SK-N-MC (cell line): ENCODE data around the gene DUSP2.

ENCODE experiments used
- DNase-seq: peaks from one replicate; pipeline ENCODE4 v3.0.0-alpha.2; 2011; ENCODE audit warnings: low read depth, low spot score
- H3K27ac ChIP-seq: fragments of 200-600 bp; sonication (generic); 2 replicates; pipeline ENCODE4 v1.5.1; 2016; ENCODE audit warnings: mixed run types
- H3K36me3 ChIP-seq: fragments of 200-600 bp; sonication (generic); 2 replicates; pipeline ENCODE4 v1.6.1; 2017; ENCODE audit warnings: antibody characterized with exemption, low read length, mixed read lengths; ENCODE audit not compliant: insufficient read depth
- H3K4me3 ChIP-seq: fragments of 200-600 bp; sonication (generic); 2 replicates; pipeline ENCODE4 v1.5.1; 2016
- H3K9ac ChIP-seq: fragments of 200-600 bp; sonication (generic); 2 replicates; pipeline ENCODE4 v1.8.0; 2017; ENCODE audit warnings: mixed run types, mixed read lengths; ENCODE audit not compliant: insufficient read length
- H3K9me3 ChIP-seq: fragments of 200-600 bp; sonication (generic); 2 replicates; pipeline ENCODE4 v1.6.1; 2017; ENCODE audit warnings: low read depth, mild to moderate bottlenecking, antibody characterized with exemption, low read length, moderate library complexity, mixed read lengths
- EZH2 ChIP-seq: fragments of 200-600 bp; sonication (generic); IDR thresholded peaks from one replicate; pipeline ENCODE4 v1.6.1; 2017; ENCODE audit warnings: antibody characterized with exemption
- FOXP2 ChIP-seq: optimal IDR thresholded peaks from 2 replicates; pipeline ENCODE3; 2011; ENCODE audit warnings: mild to moderate bottlenecking, moderate library complexity; ENCODE audit not compliant: insufficient read depth; ENCODE audit errors: extremely low read length, control extremely low read depth
- POLR2AphosphoS5 ChIP-seq: IDR thresholded peaks from 2 replicates; pipeline ENCODE4 v1.6.1; 2012; ENCODE audit warnings: mild to moderate bottlenecking, low read depth, low read length, borderline replicate concordance

DUSP2 gene

DNA sequence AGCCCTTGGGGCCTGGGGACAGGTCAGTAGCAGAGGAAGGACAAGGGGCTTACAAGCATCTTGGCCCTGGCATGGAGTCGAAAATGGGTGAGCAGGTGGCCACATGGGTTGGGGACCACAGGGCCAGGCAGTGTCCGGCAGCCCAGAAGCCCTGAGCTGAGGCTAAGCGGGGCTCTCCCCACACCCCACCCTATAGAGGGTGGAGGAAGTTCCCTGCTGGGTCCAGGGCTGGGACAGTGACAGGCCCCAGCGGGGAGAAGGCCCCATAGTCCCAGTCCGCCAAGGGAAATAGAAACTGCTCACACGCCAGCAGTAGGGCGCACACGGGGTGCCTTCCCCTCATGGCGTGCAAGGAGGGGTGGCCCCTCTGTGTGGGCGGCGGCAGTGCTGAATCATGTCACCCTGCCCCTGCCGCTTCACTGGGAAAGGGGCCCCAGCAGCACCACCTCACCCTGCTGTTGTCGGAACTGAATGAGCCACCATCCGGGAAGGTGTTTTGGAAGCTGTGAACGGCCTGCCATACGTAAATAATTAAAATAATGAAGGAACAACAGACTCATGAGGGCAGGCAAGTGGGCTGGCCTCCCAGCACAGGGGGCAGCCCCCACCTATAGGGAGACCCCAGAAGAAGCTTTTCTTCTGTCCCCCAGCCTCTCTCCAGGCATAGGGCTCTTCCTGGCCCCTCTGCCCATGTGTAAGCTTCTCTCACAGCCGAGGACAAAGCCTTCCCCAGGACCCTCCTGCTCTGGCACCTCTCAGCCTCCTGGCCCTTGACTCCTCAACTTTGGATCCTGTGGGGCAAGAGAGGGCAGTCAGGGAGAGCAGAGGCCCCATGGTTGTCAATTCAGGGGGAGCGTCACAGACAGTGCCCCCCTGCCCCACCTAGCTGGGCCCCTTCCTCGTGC, 12.7 kb upstream of the DUSP2 start:
- H3K27ac ChIP-seq, result no peak overlapping the region
- no peak for DNase-seq
- no peaks in the 10 kb centered on the region for H3K9me3 ChIP-seq
- H3K4me3 ChIP-seq, result no peak overlapping the region
- H3K36me3 ChIP-seq, result no peaks in the 10 kb centered on the region
- TF ChIP-seq POLR2AphosphoS5 (peak; percentile 58), FOXP2 (no peak)
- no peak overlapping the region for H3K9ac ChIP-seq

GRCh38 chr2:96156926-96157648, 11.8 kb upstream of the DUSP2 start:
- no peak overlapping the region for H3K9ac ChIP-seq
- no peak for DNase-seq
- H3K4me3 ChIP-seq, result no peak overlapping the region
- H3K9me3 ChIP-seq, result no peaks in the 10 kb centered on the region
- TF ChIP-seq FOXP2 (no peak), POLR2AphosphoS5 (no peak), EZH2 (no peak)
- no peaks in the 10 kb centered on the region for H3K36me3 ChIP-seq
- H3K27ac ChIP-seq, result no peak overlapping the region

DNA sequence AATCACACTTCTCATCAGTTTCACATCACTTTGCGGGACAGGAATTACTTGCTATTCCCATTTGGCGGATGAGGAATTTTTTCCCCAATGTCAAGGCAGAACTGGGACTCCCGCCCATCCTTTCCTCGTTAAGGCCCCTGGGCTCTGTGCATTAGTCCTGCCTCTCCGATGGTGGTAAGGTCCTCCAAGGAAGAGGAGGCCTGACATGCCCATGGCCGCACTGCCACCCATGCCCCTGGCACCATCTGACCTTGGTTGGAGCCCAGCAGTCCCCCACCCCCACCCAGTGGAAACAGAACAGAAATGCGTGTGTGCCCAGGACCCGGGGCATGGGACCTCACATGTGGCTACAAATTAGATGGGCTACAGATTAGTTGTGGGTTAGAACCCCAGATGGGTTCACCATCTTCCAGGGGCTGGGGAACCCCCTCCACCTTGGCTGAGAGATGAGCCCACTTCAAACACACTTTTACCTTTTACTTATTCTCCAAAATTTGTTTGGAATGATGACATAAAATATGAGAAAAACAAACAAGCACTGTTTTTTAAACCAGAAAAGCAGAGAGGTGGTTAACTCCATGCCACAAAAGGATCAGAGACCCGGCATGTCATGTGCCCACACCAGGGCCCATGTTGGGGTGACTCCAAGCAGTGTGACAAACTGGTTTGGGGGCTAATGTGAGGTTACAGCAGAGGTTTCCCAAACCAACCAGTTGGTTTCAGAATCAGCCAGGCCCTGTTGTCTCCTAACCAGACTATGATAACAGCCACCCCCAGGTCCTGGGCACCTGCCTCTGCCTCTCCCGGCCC, 11.0 kb upstream of the DUSP2 start:
- Histone ChIP-seq H3K4me3 (no peak overlapping the region), H3K36me3 (no peaks in the 10 kb centered on the region), H3K9ac (no peak overlapping the region), H3K9me3 (no peaks in the 10 kb centered on the region), H3K27ac (no peak overlapping the region)
- no peak for DNase-seq
- TF ChIP-seq POLR2AphosphoS5, result no peak
- no peak for TF ChIP-seq FOXP2
- TF ChIP-seq EZH2, result no peak

GRCh38 chr2:96154506-96155380, 9.5 kb upstream of the DUSP2 start:
- no peak overlapping the region for H3K4me3 ChIP-seq
- H3K9ac ChIP-seq, result no peak overlapping the region
- TF ChIP-seq POLR2AphosphoS5 (no peak), EZH2 (no peak), FOXP2 (no peak)
- no peaks in the 10 kb centered on the region for H3K36me3 ChIP-seq
- H3K27ac ChIP-seq, result no peak overlapping the region
- H3K9me3 ChIP-seq, result no peaks in the 10 kb centered on the region
- DNase-seq, result no peak

- no peaks in the 10 kb centered on the region for H3K36me3 ChIP-seq
- no peak overlapping the region for H3K9ac ChIP-seq
- H3K27ac ChIP-seq, result no peak overlapping the region
- H3K4me3 ChIP-seq, result no peak overlapping the region
- H3K9me3 ChIP-seq, result no peaks in the 10 kb centered on the region
- DNase-seq, result no peak
- TF ChIP-seq EZH2, result no peak
- no peak for TF ChIP-seq FOXP2
Observed at GRCh38 chr2:96153991-96154431, 8.8 kb upstream of the DUSP2 start.

DNA sequence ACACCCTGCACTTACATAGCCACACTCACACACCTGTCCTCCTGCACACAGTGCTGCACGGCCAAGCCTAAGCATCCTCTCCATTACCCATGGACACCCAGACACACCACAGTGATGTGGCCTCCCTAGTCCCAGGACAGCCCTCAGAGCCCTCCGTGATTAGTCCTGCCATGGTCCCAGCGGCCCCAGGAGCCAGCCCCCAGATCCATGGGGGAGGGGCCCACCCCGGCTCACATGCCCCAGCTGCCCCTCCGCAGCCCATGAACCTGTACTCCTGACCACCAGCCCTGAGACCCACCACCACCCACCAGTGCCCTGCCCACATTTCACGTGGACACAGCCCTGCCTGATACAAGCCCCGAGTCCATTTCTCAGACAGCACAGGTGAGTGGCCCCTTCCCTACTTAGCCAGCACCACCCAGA, 8.1 kb upstream of the DUSP2 start:
- TF ChIP-seq POLR2AphosphoS5 (no peak), FOXP2 (no peak), EZH2 (no peak)
- no peaks in the 10 kb centered on the region for H3K36me3 ChIP-seq
- H3K9me3 ChIP-seq, result no peaks in the 10 kb centered on the region
- no peak overlapping the region for H3K4me3 ChIP-seq
- H3K9ac ChIP-seq, result no peak overlapping the region
- no peak for DNase-seq
- H3K27ac ChIP-seq, result no peak overlapping the region

DNA sequence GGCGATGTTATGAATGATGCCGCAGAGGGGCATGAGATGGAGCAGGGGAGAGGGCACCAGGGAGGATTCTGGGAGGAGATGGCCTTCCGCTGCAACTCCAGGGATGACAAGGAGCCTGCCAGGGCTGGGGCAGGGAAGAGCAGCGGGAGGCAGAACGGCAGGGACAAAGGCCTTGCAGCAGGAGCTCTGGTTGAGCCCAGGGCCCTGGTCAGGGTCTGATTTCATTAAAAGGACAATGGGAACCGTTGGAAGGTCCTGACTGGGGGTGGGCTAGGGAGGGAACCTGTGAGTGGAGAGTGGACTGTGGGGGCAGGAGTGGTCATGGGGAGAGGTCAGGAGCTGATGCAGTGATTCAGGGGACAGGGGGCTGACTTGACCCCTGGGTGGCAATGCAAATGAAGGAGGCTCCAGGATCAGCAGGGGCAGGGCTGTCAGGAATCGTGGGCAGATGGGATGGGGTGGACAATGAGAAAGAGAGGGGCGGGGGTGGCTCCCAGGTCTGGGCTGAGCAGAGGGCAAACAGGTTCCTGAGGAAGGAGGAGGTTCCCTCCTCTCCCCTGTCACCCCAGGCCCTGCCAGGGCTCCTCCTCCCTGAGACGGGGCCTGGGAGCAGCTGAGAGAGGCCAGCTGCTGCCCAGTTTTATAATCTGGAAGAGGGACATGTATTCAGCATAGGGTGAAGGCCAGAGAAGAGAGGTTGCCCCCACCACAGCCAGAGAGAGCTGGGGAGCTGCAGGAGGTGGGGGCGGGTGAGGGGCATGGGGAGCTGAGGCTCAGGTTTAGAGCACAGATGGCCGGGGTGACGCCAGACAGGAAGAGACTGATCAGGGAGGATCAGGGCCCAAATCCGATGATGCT, 7.3 kb upstream of the DUSP2 start:
- no peak overlapping the region for H3K27ac ChIP-seq
- no peak overlapping the region for H3K4me3 ChIP-seq
- TF ChIP-seq FOXP2, result no peak
- TF ChIP-seq EZH2, result no peak
- no peak for TF ChIP-seq POLR2AphosphoS5
- no peak overlapping the region for H3K9ac ChIP-seq
- H3K9me3 ChIP-seq, result no peaks in the 10 kb centered on the region
- H3K36me3 ChIP-seq, result no peaks in the 10 kb centered on the region
- no peak for DNase-seq
